ENCODE measurements around the gene DPP8.

GRCh38 chr15:65418596-65418995 is 98.9 kb downstream of the DPP8 start:
- TF ChIP-seq CTCF (IDR thresholded peaks at IDR 0.05), result no peak
- TF ChIP-seq POLR2A (IDR thresholded peaks at IDR 0.05), result no peak
- TF ChIP-seq EP300 (IDR thresholded peaks at IDR 0.05), result no peak
- TF ChIP-seq POLR2AphosphoS5 (IDR thresholded peaks at IDR 0.05), result no peak

All from upper lobe of left lung (tissue), 4 donors.